ENCODE data around the gene ACOXL. TPM values are rescaled to one million over a fixed set of nuclear protein-coding genes. Genes with fewer than 3 reads are reported as not detected.
"Not testable (repeated sequence)": the region's sequence is repeated elsewhere in the genome, so short reads cannot be mapped to it uniquely, and the experiment has no call there.

The ACOXL gene
- total RNA-seq, 1 donor from 2014 or later: 0.58 TPM

DNA sequence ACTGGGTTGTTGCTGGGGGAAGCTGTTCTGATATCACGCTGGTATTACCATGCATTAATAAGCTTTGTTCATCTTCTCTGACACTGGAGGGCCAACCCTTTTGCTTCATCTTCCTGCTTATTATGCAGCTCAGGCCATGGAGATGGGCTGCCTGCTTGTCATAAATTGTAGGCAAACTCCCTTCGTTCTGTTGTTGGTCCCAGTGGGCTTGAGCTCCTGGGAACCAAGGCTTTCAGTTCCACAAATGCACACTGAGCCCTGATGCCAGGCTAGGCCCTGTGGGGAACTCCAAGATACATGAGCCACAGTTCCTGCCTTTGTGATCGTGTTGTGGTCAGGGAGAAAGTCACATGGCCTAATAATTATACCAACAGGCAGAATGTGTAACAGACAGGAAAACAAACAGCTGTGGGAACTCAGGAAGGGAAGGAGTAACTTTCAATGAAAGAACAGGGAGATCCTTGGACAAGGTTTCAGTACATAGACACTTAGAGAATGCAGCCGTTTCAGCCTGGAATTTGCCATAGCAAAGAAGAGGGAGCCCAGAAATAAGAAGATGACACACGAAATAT, 339.3 kb downstream of the ACOXL start:
- no peaks in the 10 kb centered on the region for H3K36me3 ChIP-seq (ENCODE audit: control insufficient read depth, insufficient read depth, low read length)

GRCh38 chr2:111072220-111072871, 340.0 kb downstream of the ACOXL start:
- Histone ChIP-seq H3K36me3 (ENCODE audit: control insufficient read depth, insufficient read depth, low read length) (no peaks in the 10 kb centered on the region), H3K27me3 (ENCODE audit: control insufficient read depth, insufficient read depth, low read length) (no peaks in the 10 kb centered on the region), H3K4me3 (ENCODE audit: low read depth, low read length) (no peak overlapping the region)
- DNase-seq (ENCODE audit: low read depth): peak; percentile 74
- TF ChIP-seq, protein P1, sequence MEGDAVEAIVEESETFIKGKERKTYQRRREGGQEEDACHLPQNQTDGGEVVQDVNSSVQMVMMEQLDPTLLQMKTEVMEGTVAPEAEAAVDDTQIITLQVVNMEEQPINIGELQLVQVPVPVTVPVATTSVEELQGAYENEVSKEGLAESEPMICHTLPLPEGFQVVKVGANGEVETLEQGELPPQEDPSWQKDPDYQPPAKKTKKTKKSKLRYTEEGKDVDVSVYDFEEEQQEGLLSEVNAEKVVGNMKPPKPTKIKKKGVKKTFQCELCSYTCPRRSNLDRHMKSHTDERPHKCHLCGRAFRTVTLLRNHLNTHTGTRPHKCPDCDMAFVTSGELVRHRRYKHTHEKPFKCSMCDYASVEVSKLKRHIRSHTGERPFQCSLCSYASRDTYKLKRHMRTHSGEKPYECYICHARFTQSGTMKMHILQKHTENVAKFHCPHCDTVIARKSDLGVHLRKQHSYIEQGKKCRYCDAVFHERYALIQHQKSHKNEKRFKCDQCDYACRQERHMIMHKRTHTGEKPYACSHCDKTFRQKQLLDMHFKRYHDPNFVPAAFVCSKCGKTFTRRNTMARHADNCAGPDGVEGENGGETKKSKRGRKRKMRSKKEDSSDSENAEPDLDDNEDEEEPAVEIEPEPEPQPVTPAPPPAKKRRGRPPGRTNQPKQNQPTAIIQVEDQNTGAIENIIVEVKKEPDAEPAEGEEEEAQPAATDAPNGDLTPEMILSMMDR (IDR thresholded peaks at IDR 0.05; ENCODE audit: insufficient read depth, low read length, poor library complexity, severe bottlenecking): no peak

More for the DNA sequence above, 339.3 kb downstream of the ACOXL start:
- TF ChIP-seq, protein P1 (IDR thresholded peaks at IDR 0.05; ENCODE audit: insufficient read depth, low read length, poor library complexity, severe bottlenecking): no peak
- no peaks in the 10 kb centered on the region for H3K27me3 ChIP-seq (ENCODE audit: control insufficient read depth, insufficient read depth, low read length)
- peak; percentile 93 for DNase-seq (ENCODE audit: low read depth)
- H3K4me3 ChIP-seq (ENCODE audit: low read depth, low read length): no peak overlapping the region

DNA sequence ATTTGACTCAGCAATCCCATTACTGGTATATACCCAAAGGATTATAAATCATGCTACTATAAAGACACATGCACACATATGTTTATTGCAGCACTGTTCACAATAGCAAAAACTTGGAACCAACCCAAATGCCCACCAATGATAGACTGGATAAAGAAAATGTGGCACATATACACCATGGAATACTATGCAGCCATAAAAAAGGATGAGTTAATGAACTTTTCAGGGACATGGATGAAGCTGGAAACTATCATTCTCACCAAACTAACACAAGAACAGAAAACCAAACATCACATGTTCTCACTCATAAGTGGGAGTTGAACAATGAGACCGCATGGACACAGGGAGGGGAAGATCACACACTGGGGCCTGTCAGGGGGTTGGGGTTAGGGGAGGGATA, 350.3 kb downstream of the ACOXL start:
- not testable (repeated sequence) for H3K27me3 ChIP-seq (ENCODE audit: control insufficient read depth, insufficient read depth, low read length); H3K36me3 ChIP-seq (ENCODE audit: control insufficient read depth, insufficient read depth, low read length); H3K4me3 ChIP-seq (ENCODE audit: low read depth, low read length); DNase-seq (ENCODE audit: low read depth)

- TF ChIP-seq, protein P1 (IDR thresholded peaks at IDR 0.05; ENCODE audit: insufficient read depth, low read length, poor library complexity, severe bottlenecking): no peak
- Histone ChIP-seq H3K36me3 (ENCODE audit: control insufficient read depth, insufficient read depth, low read length) (no peaks in the 10 kb centered on the region), H3K27me3 (ENCODE audit: control insufficient read depth, insufficient read depth, low read length) (peaks cover 4% of the 10 kb centered on the region), H3K4me3 (ENCODE audit: low read depth, low read length) (no peak overlapping the region)
- no peak for DNase-seq (ENCODE audit: low read depth)
Measured at GRCh38 chr2:111091811-111092211, 359.4 kb downstream of the ACOXL start.

GRCh38 chr2:111094691-111095090, 362.3 kb downstream of the ACOXL start:
- peaks cover 4% of the 10 kb centered on the region for H3K27me3 ChIP-seq (ENCODE audit: control insufficient read depth, insufficient read depth, low read length)
- H3K4me3 ChIP-seq (ENCODE audit: low read depth, low read length): no peak overlapping the region
- TF ChIP-seq, protein P1 (IDR thresholded peaks at IDR 0.05; ENCODE audit: insufficient read depth, low read length, poor library complexity, severe bottlenecking): no peak
- DNase-seq (ENCODE audit: low read depth): no peak
- H3K36me3 ChIP-seq (ENCODE audit: control insufficient read depth, insufficient read depth, low read length): no peaks in the 10 kb centered on the region

GRCh38 chr2:111095434-111095833, 363.1 kb downstream of the ACOXL start:
- Histone ChIP-seq H3K36me3 (ENCODE audit: control insufficient read depth, insufficient read depth, low read length) (no peaks in the 10 kb centered on the region), H3K4me3 (ENCODE audit: low read depth, low read length) (no peak overlapping the region), H3K27me3 (ENCODE audit: control insufficient read depth, insufficient read depth, low read length) (peaks cover 2% of the 10 kb centered on the region)
- no peak for DNase-seq (ENCODE audit: low read depth)
- TF ChIP-seq, protein P1 (IDR thresholded peaks at IDR 0.05; ENCODE audit: insufficient read depth, low read length, poor library complexity, severe bottlenecking): no peak

Measured in kidney epithelial cell (primary cell).